Gastrocnemius medialis (tissue), 4 donors: ENCODE measurements around the gene POLA2. TPM values are rescaled to one million over a fixed set of nuclear protein-coding genes. Genes with fewer than 3 reads are reported as not detected.
"Not testable (repeated sequence)": the region's sequence is repeated elsewhere in the genome, so short reads cannot be mapped to it uniquely, and the experiment has no call there.

ENCODE experiments used
- ATAC-seq, 2 donors: fragments of 150-250 bp; one replicate each; pipeline ENCODE4 v1.9.1; 2016
- DNase-seq, 2 donors: peaks; one replicate each; pipeline ENCODE4 v3.0.0-alpha.2; 2019
- H3K27ac ChIP-seq, 4 donors: fragments of 200-600 bp; sonication (generic); 1 replicate in 1 of 4; 2 replicates in 3 of 4; pipeline ENCODE4 v1.5.1; 2016 to 2018; ENCODE audit warnings: mild to moderate bottlenecking in 2 of 4, moderate library complexity in 1 of 4
- H3K27me3 ChIP-seq, 3 donors: fragments of 200-600 bp; sonication (generic) in 2 of 3; 1 replicate in 1 of 3; 2 replicates in 2 of 3; pipeline versions ENCODE4 v1.5.1 to v1.6.0; 2016 to 2019; ENCODE audit warnings: mild to moderate bottlenecking in 1 of 3, moderate library complexity in 1 of 3
- H3K36me3 ChIP-seq, 2 donors: fragments of 200-600 bp; sonication (generic) in 1 of 2; one replicate each; pipeline ENCODE4 v1.5.1; 2017 to 2018
- H3K4me1 ChIP-seq, 2 donors: fragments of 200-600 bp; sonication (generic) in 1 of 2; one replicate each; pipeline ENCODE4 v1.5.1; 2016 to 2017; ENCODE audit warnings: mild to moderate bottlenecking in 2 of 2
- H3K4me3 ChIP-seq, 4 donors: fragments of 200-600 bp; sonication (generic) in 3 of 4; 1 replicate in 1 of 4; 2 replicates in 3 of 4; pipeline ENCODE4 v1.5.1; 2016 to 2019; ENCODE audit warnings: mild to moderate bottlenecking in 2 of 4
- H3K9me3 ChIP-seq, 3 donors: fragments of 200-600 bp; sonication (generic) in 2 of 3; 1 replicate in 1 of 3; 2 replicates in 2 of 3; pipeline ENCODE4 v1.5.1; 2016 to 2019
- POLR2A ChIP-seq, 2 donors: fragments of 450-650 bp; IDR thresholded peaks; one replicate each; pipeline ENCODE4 v1.6.1; 2017; ENCODE audit warnings: antibody characterized with exemption in 2 of 2, mild to moderate bottlenecking in 2 of 2, moderate library complexity in 2 of 2
- in situ Hi-C, 4 donors: fragments of 200-750 bp; cut with MboI; loops; one replicate each; pipeline versions ENCODE4 v1.15.0 to v1.8.0; 2017; ENCODE audit warnings: low sequenced_read_pairs in 4 of 4
- intact Hi-C: fragments of 100-400 bp; cut with DNase I; formaldehyde crosslinking; loops from one replicate; pipeline ENCODE4 v1.15.1; 2023; ENCODE audit warnings: low total_unique reads
- total RNA-seq, 4 donors: library from RNA; depleted of rRNA; stranded (reverse); fragments of >200 nt; gene quantifications; one replicate each; pipeline versions ENCODE4 v1.1.0 to v1.2.3, GENCODE V29; 2016
- TF ChIP-seq, protein P1 (sequence below), 5 experiments: fragments of 450-650 bp in 3 of 5; fragments of 200-600 bp in 2 of 5; sonication (generic) in 2 of 5; IDR thresholded peaks in 4 of 5; conservative IDR thresholded peaks in 1 of 5; 1 replicate in 4 of 5; 2 replicates in 1 of 5; pipeline ENCODE4 v1.5.1; 2016 to 2019; ENCODE audit warnings: antibody characterized with exemption in 5 of 5, mild to moderate bottlenecking in 3 of 5, moderate library complexity in 3 of 5

POLA2 gene
- total RNA-seq, 4 donors from 2014 or later = 2.9 to 9.2 (median 6.9) TPM

- H3K27ac ChIP-seq = peak overlapping the region; percentile 19 to 52 (median 42)
- no peaks in the 10 kb centered on the region for H3K27me3 ChIP-seq
- peak; percentile 59 to 67 for ATAC-seq
- H3K4me1 ChIP-seq = peaks cover 3 to 4% of the 10 kb centered on the region in 2 donors
- no peaks in the 10 kb centered on the region for H3K9me3 ChIP-seq
- no peaks in the 10 kb centered on the region for H3K36me3 ChIP-seq
- TF ChIP-seq POLR2A (IDR thresholded peaks at IDR 0.05) = no peak
- TF ChIP-seq, protein P1, sequence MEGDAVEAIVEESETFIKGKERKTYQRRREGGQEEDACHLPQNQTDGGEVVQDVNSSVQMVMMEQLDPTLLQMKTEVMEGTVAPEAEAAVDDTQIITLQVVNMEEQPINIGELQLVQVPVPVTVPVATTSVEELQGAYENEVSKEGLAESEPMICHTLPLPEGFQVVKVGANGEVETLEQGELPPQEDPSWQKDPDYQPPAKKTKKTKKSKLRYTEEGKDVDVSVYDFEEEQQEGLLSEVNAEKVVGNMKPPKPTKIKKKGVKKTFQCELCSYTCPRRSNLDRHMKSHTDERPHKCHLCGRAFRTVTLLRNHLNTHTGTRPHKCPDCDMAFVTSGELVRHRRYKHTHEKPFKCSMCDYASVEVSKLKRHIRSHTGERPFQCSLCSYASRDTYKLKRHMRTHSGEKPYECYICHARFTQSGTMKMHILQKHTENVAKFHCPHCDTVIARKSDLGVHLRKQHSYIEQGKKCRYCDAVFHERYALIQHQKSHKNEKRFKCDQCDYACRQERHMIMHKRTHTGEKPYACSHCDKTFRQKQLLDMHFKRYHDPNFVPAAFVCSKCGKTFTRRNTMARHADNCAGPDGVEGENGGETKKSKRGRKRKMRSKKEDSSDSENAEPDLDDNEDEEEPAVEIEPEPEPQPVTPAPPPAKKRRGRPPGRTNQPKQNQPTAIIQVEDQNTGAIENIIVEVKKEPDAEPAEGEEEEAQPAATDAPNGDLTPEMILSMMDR (IDR thresholded peaks at IDR 0.05 in 4 of 5, conservative IDR thresholded peaks at IDR 0.05 in 1 of 5) = peak in 4 of 5 experiments; percentile 13 to 48 (median 41)
- H3K4me3 ChIP-seq = peak overlapping the region; percentile 46 to 60 (median 53)
- in situ Hi-C loops = loop anchor here in 2 of 4 donors (5.0 to 10.0 kb wide), 2 partner anchors 89 to 92 kb away; partner anchors contain the start of gene CDC42EP2 (in 1 of the 2)
- peak; percentile 24 to 42 for DNase-seq
- intact Hi-C loops = no loop called here
These were observed 36.3 kb upstream of the POLA2 start for GRCh38 chr11:65225279-65226102.

DNA sequence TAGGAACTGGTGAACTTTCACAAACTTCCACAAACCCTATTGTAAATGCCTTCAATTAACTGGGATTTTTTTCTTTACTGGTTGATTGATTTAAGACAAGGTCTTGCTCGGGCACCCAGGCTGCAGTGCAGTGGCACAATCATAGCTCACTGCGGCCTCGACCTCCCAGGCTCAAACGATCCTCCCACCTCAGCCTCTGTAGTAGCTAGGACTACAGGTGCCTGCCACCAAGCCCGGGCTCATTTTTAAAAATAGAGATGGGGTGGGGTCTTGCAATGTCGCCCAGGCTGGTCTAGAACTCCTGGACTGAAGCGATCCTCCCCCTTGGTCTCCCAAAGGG lies 35.7 kb upstream of the POLA2 start:
- Histone ChIP-seq H3K4me3 (peak overlapping the region; percentile 46 to 60 (median 53)), H3K4me1 (peaks cover 3 to 4% of the 10 kb centered on the region in 2 donors), H3K36me3 (no peaks in the 10 kb centered on the region), H3K27ac (no peak overlapping the region), H3K27me3 (no peaks in the 10 kb centered on the region), H3K9me3 (no peaks in the 10 kb centered on the region)
- TF ChIP-seq, protein P1 (IDR thresholded peaks at IDR 0.05 in 4 of 5, conservative IDR thresholded peaks at IDR 0.05 in 1 of 5) = no peak
- no peak for TF ChIP-seq POLR2A (IDR thresholded peaks at IDR 0.05)
- in situ Hi-C loops = loop anchor here in 2 of 4 donors (5.0 to 10.0 kb wide), 2 partner anchors 89 to 91 kb away; partner anchors contain the start of gene CDC42EP2 (in 1 of the 2)
- DNase-seq (no peak), ATAC-seq (no peak)
- intact Hi-C loops = no loop called here

- no peak for DNase-seq
These were observed 33.9 kb upstream of the POLA2 start for GRCh38 chr11:65227879-65228278.

DNA sequence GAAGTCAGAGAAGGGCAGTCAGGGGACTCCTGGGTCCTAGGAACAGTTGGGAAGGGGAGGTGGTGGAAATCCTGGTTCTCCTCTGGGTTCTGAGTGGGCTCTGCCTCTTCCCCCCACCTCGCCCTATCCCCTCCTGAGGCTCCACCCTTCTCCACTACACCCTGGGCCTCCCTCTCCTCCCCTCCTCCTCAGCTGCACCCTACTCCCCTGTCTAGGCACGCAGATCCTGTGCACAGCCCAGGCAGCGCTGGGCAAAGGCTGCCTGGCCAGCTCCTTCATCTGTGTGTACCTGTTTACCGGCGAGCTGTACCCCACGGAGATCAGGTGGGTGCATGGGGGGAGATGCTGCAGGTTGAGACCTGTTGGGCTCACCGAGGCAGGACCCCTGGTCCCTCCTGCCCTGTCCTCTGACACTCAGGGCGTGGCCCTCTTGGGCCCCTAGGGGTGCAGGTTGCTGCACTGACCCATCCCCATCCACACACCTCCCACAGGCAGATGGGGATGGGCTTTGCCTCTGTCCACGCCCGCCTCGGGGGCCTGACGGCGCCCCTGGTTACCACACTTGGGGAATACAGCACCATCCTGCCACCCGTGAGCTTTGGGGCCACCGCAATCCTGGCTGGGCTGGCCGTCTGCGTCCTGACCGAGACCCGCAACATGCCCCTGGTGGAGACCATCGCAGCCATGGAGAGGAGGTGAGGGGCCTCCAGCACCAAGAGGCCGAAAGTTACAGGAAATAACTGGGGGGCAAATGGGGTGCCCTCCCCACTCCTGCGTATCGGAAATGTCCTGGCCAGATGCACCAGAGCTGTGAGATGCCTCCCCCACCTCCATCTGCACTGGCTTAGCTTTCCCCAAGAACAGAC lies 25.3 kb upstream of the POLA2 start:
- in situ Hi-C loops = no loop called here
- no peak for ATAC-seq

More at GRCh38 chr11:65227879-65228278, 33.9 kb upstream of the POLA2 start:
- no peak overlapping the region for H3K4me3 ChIP-seq
- in situ Hi-C loops = loop anchor here in 2 of 4 donors (5.0 to 10.0 kb wide), 2 partner anchors 87 to 89 kb away; partner anchors contain the start of gene CDC42EP2 (in 1 of the 2)
- ATAC-seq = no peak
- H3K9me3 ChIP-seq = no peaks in the 10 kb centered on the region
- intact Hi-C loops = no loop called here
- no peaks in the 10 kb centered on the region for H3K36me3 ChIP-seq
- H3K4me1 ChIP-seq = peaks cover 3 to 4% of the 10 kb centered on the region in 2 donors
- no peak overlapping the region for H3K27ac ChIP-seq
- TF ChIP-seq, protein P1 (IDR thresholded peaks at IDR 0.05 in 4 of 5, conservative IDR thresholded peaks at IDR 0.05 in 1 of 5) = no peak
- TF ChIP-seq POLR2A (IDR thresholded peaks at IDR 0.05) = no peak
- no peaks in the 10 kb centered on the region for H3K27me3 ChIP-seq

DNA sequence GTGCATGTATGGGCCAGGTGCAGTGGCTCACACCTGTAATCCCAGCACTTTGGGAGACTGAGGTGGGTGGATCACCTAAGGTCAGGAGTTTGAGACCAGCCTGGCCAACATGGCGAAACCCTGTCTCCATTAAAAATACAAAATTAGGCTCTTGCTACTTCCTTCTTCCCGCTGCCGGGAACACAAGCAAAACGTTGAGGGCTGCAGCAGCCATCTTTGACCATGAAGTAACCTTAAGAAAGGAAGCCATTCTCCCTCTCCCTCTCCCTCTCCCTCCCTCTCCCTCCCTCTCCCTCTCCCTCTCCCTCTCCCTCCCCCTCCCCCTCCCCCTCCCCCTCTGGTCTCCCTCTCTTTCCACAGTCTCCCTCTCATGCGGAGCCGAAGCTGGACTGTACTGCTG lies 23.5 kb upstream of the POLA2 start:
- DNase-seq, H3K27me3 ChIP-seq, H3K4me1 ChIP-seq, ATAC-seq, H3K27ac ChIP-seq, H3K36me3 ChIP-seq, in situ Hi-C loops, intact Hi-C loops, H3K9me3 ChIP-seq, H3K4me3 ChIP-seq: not testable (repeated sequence)

More for the DNA sequence above, 25.3 kb upstream of the POLA2 start:
- Histone ChIP-seq H3K4me3 (no peak overlapping the region), H3K9me3 (no peaks in the 10 kb centered on the region), H3K36me3 (no peaks in the 10 kb centered on the region), H3K4me1 (no peaks in the 10 kb centered on the region), H3K27me3 (no peaks in the 10 kb centered on the region), H3K27ac (no peak overlapping the region)
- no peak for DNase-seq
- intact Hi-C loops = no loop called here
- no peak for TF ChIP-seq POLR2A (IDR thresholded peaks at IDR 0.05)
- TF ChIP-seq, protein P1 (IDR thresholded peaks at IDR 0.05 in 4 of 5, conservative IDR thresholded peaks at IDR 0.05 in 1 of 5) = no peak
